Ramos (cell line): ENCODE results near the gene PPP2R5C.

ENCODE experiments used
- in situ Hi-C: fragments of 300-500 bp; cut with MboI; formaldehyde crosslinking; loops from one replicate; pipeline ENCODE4 v1.14.3; 2022; ENCODE audit warnings: low sequenced_read_pairs; ENCODE audit not compliant: unreplicated experiment

Gene PPP2R5C

DNA sequence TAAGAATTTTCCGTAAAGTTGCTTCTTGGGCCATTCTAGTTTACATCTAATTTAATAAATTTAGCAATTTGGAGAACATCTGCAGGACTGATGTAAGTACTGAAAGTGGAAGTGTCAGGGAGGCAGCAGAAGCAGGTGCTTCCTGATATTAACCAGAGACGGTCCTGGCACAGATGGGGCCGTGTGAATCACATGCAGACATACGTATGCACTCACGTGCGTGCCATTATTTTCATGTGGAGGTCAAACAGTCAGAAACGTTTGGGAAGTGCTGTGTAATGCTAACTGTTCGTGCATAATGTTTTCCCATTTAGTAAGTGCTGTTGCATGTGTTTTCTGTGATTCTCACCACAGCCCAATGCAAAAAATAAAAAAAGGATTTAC lies 115.0 kb downstream of the PPP2R5C start:
- in situ Hi-C loops, result no loop called here

DNA sequence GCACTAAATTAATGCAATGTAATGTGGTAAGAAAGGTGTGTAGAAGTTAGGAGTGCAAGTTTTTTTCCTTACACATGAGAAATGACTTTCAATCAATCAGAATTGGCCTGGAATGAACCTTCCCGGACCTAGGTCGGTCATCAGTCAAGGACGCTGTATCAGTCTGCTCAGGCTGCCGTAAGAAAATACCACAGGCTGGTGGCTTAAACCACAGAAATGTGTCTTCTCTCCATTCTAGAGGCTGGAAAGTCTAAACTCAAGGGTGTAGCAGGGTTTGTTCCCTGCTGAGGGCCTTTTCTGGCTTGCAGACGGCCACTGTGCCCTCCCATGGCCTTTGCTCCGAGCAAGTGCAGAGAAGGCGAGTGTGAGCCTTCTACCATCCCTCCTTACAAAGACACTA lies 116.3 kb downstream of the PPP2R5C start:
- in situ Hi-C loops, result no loop called here

DNA sequence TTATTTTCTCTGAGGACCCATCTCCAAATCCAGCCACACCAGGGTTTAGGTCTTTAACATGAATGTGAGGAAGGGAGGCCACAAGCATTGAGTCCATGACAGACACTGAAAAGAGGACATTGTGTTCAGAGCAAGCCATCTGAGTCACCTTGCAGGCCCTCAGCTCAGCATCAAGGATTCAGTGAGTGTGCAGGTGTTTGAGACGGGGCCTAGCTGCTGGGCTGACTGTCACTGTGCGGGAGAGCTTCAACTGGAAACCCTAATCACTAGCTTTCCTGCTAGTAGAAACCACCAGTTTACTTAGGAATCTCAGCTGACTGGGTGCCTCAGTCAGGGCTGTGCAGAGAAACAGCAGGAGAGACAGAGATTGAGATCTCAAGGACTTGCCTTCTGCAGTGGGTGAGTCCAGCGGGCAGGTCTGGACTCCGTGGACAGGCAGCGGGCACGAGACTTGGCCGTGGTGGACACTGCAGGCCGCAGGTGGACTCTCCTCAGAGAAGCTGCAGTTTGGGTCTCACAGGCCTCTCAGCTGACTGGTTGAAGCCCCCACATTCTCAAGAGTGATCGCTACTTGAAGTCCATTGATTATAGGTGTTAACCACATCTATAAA lies 116.8 kb downstream of the PPP2R5C start:
- in situ Hi-C loops, result no loop called here

DNA sequence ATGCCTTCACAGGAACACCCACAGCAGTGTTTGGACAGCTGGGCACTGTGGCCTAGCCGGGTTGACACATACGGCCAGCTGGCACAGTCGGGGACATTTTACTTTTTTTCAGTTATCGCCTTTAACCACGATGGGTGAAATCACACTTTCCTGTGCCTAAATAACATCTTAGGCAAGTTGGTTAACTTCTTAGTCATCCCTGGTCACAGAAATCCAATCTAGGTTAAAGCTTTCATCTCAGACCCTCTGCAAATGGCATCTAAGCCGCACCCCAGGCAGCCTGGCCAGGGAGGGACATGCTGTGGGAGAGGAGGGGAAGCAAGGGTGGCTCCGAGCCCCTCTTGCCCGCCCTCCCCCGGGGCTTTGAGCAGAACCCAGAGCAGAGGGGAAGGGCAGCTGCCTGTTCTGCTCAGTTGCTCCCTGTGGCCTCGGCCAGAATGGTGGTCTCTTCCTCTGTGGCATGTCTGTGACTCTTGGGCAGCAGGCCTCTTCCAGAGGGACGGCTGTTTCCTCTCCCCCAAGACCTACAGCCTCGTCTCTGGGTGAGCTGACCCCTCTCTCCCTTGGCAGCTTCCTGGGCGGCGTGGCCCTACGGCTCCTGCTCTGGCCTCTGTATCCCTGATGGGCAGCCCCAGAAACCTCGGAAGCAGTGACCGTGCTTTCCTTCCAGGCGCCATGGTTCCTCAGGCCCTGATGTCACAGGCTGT lies 117.5 kb downstream of the PPP2R5C start:
- in situ Hi-C loops, result no loop called here

DNA sequence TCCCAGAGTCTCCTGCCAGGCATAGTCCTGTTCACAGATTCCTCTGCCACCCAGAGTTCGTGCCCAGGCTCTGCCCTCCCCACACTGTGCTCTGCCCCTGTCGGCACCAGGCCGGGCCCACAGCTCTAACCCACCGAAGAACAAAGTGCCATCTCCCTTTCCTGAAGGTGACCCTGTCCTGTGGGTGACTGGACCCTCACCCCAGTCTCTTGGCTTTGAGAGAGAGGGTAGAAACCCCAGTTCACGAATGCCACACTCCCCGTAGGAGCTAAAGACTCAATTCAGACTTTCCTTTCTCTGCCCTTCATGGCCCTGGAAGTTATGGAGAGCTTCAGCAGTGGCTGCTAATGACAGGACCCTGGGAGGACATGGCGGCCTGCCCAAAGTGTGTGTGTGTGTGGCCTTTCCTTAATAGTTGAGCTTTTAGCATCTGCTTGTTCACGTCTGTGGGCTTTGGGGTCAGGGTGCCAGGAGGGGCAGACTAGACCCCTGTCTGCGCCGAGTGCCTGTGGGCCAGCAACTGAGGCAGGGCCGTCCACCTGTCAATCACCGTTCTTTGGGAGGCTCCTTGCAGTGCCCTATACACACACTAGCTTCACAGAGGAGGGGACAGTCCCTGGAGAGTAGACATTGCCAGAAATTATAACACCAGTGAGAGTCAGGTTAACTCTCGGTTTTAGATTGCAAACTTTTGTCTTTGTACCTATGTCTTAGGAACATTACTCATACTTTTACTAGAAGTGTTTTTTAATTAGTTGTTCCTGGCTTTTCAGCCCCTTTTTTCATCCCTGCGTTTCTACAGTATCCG lies 118.2 kb downstream of the PPP2R5C start:
- in situ Hi-C loops, result no loop called here

DNA sequence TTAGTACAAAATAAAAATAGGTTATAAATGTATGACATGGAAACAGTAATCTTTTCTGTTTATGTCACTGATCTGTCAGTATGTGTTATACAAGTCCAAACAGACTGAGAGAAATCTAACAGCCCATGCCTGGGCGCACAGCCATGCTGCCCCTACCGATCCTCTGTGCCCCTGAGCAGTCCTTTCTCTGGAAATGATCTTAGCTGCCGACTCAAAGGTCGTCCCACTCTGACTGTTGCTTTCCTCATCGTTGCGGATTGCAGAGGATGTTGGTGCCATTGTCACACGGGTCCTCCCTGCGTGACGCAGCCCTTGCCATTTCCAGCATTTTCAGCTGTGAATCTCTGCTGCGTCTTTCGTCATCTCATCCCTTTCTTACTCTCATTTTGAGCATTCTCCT lies 119.9 kb downstream of the PPP2R5C start:
- in situ Hi-C loops, result no loop called here

DNA sequence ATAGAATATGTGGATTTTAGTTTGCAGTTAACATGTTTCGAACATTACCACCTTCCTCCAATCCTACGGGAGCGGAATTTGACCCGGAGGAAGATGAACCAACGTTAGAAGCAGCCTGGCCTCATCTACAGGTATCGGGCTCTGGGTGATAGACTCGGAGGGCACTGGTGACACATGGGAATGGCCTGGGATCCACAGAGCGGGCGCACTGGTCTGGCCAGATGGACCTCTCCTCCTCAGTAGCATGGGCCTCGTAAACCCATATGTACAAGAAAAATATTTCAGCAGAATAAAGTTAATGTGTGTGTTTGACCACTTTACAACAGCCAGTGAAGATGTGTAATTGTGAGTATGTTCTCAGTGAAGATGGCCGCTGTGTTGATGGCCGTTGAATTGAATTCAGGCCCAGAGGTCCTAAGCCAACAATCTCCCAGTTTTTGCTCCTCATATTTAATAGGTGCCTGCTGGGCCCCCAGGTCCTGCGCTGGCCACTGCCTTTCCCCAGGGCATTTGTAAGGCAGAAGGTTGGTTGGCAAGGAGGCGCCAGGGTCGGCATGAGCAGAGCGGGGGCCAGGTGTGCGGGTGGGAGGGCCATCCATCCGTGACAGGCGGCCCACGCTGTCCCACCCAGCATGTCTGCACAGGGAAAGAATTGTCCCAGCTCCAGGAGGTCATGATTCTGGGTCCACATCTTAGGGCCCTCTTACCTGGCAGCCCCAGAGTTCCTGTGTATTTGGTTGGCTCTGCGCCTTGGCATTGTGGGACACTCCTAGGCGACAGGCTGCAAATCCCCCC lies 120.8 kb downstream of the PPP2R5C start:
- in situ Hi-C loops, result no loop called here

DNA sequence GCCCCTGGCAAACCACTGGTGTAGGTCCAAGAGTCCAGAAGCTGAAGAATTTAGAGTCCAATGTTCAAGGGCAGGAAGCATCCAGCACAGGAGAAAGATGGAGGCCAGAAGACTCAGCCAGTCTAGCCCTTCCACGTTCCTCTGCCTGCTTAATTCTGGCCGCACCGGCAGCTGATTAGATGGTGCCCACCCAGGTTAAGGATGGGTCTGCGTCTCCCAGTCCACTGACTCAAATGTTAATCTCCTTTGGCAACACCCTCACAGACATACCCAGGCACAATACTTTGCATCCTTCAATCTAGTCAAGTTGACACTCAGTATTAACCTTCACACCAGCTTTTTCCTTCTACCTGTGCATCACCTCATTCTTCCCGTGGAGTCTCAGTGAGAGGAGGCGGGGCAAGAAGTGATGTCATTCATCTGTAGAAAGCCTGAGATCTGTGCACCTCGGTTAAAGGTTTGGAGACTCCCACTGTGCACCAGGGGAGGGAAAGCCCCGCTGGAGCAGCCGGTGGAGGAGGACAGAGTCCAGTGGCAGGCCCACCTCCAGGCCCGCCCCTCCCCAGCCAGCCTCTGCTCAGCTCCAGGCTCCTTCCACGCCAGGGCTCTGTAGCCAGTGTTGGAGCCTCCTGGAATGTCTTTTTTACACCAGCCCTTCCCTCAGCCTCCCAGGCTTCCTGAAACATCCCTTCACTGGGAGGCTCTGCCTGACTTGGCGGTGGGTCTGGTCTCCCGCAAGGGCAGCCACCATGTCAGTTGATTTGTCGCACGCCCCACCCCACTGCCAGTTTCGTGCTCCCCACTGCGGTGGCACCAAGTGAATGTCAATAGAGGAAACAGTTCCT lies 122.8 kb downstream of the PPP2R5C start:
- in situ Hi-C loops, result no loop called here

DNA sequence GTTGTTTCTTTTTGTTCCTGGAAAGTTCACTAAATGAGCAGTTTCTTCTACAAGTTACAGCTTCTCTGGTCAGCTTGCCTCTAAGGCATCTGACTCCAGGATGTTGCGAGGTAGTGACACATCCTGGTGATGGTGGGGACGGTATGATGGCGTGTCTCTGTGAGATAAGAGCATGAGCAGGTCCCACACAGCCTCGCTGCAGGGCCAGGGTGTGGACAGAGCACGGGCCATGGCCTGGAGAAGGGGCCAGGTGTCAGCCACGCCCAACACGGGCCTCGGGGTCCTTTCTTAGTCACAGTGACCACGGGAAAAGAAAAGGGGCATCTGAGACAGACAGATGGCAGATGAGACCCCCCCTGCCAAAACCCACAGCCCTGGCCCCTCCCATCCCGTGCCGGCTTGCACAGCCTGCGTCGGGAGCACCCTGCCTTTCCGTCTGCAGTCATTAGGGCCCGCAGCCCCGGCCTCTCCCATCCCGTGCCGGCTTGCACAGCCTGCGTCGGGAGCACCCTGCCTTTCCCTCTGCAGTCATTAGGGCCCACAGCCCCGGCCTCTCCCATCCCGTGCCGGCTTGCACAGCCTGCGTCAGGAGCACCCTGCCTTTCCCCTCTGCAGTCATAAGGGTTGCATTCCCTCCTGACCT lies 123.5 kb downstream of the PPP2R5C start:
- in situ Hi-C loops, result no loop called here

DNA sequence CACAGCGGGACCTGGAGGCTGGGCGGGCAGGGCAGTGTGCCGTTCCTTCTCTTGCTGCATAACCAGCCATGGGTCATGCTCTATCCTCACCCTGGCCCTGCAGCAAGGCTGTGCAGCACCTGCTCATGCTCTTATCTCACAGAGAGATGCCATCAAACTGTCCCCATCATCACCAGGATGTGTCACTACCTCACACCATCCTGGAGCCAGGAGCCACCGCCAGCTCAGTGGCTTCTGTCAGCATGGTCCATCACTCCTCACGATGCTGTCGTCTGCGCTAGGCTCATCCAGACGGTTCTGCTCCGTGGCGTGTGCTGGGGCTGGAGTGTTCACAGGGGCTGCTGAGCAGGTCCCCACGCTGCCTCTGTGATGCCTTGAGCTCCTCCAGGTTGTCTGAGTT lies 125.7 kb downstream of the PPP2R5C start:
- in situ Hi-C loops, result no loop called here

DNA sequence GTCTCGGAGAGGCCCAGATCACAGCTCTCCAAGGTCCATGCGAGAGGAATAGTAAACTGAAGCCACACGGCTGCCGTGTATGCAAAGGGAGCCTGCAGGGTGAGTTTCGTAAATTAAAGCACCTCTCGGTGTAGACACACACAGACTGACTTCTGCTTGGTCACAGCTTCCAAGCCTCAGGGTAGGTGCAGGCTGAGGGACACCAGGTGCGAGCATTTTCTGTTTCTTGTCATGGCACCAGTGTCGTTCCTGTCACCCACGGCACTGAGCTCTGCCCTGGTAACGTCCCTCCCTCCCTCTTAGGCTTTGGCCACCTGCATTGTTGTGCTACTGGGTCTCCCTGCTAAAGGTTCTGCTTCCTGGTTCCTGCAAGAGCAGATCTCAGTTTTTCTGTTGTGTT lies 126.7 kb downstream of the PPP2R5C start:
- in situ Hi-C loops, result no loop called here

DNA sequence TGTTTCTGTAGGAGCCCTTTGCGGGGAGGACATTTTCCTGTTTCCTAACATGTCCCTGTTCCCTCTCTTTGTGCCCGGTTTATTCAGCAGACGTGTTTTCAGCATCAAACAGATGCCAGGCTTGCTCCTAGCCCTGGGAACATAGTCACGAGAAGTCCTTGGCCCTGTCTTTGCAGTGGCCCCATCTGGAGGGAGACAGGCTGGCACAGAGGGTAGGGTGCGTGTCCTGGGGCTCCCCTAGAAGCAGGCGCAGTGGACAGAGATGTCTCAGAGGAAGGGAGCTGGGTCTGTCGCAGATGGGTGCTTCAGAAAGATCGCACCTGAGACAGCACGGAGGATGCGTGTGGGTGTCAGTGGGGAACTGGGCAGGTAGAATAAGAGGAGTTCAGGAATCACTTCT lies 127.9 kb downstream of the PPP2R5C start:
- in situ Hi-C loops, result no loop called here

DNA sequence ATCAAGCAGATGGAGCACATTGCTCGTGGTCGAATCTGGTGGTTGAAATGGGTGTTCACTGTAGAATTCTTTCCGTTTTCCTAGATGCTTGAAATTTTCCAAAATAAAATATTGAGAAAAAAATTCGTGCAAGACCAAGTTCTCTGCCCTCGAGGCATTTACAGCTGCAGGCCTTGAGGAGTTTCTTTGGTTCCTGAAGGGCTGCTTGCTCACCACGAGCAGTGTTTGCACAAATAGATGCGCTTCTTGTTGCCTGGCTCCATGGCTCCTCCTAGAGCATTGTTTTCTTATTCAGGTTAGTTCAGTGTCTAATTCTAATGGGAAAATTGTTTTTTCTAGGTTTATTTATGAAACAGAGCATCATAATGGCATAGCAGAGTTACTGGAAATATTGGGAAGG lies 128.4 kb downstream of the PPP2R5C start:
- in situ Hi-C loops, result no loop called here

DNA sequence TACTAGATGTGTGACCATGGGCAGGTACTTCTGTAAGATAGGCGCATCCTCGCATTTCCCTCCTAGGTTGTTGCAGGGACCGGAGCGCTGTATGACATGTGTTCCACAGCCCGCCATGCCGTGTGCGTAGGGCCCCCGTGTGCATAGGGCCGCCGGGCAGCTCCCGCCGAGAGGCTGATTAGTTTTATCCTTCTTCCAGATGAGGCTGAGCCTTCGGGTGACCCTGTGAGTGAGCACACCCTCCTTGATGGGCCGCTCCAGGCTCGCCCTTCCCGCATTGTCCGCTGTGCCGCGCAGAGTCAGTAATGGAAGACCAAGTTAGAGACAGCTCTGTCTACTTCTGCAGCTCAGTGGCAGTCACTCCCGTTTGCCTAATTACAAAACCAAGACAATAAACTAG lies 130.0 kb downstream of the PPP2R5C start:
- in situ Hi-C loops, result no loop called here

DNA sequence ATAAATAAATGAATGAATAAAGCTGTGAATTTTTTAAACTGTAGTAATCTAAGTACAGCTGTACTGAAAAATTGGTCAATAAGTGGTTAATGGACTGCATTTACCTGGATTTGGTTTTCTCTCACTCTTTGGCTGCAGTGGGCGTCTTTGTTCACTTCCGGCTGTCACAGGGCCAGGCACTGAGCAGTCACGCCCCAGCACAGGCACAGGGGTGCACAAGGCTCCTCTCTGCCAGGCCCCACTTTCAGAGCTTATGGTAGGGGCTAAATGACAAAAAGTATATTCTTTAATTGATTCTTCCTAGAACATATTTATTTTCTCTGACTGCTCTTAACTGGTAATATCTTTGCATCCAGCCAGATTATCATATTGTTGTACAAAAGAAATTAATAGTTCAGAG lies 132.2 kb downstream of the PPP2R5C start:
- in situ Hi-C loops, result no loop called here

DNA sequence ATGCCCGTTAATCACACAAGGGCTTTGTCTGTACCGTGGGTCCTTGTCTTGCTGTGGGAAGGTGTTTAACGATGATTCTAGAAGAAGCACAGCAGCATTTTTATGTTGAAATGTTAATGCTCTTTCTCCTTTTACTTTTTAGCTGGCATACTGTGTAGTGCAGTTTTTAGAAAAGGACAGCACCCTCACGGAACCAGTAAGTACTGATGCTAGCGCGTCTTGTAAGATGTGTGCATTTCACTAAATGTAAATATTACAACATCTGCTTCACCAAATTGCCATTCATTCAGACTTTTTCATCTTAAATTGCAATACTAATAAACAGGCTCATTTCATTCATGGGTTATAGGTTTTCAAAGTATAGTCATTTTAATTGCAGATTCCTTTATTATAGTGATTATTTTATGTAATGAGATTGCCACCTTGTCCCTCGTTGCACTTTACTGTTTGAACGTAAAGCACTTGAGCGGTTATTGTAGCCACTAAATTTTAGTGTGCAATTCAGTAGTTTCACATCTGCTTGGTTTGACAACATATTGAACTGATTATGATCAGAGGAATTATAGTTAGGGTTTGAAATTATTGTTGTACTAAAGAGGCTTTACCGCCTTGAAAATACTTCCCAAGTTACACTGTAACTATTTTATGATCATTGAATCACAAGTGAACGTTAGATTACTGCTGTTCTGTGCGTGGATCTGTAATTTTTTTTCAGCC lies 133.0 kb downstream of the PPP2R5C start:
- in situ Hi-C loops, result no loop called here

DNA sequence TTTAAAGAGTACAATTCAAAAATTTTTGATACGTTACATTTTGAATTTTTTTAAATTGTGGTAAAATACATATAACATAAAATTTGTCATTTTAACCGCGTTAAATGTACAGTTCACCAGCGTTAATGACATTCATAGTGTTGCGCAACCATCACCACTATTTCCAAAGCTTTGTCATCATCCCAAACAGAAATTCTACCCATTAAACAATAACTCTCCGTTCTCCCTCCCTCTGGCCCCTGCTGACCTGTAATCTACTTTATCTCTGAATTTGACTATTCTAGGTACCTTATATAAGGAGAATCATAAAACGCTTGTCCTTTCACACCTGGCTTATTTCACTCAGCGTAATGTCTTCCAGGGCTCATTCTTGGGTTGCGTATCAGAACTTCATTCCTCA lies 133.7 kb downstream of the PPP2R5C start:
- in situ Hi-C loops, result no loop called here

DNA sequence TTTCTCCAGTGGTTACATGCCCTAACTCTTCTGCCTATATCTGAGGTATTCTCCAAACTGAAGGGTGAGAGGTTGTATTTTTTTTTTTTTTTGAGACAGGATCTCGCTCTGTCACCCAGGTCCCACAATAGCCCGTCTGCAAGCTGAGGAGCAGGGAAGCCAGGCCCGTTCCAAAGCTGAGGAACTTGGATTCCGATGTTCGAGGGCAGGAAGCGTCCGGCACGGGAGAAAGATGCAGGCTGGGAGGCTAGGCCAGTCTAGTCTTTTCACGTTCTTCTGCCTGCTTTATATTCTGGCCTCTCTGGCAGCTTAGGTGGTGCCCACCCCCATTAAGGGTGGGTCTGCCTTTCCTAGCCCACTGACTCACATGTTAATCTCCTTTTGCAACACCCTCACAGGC lies 135.8 kb downstream of the PPP2R5C start:
- in situ Hi-C loops, result no loop called here

DNA sequence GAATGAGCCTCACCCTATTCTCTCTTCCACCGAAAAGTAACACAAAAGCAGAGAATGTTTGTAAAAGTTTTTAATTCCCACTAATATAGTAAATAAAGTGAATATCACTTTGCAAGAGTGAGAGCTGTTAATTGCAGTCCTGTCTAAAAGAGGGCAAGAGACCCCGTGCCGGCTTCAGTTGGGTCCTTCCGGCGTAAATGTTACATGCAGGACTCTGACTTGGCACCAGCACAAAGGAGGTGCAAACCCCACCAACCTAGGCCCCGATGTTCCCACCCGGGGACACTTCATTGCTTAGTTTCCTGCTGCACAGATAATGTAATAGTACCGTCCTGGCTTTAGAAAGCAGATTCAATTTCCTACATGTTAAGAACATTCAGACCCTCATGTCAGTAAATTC lies 136.9 kb downstream of the PPP2R5C start:
- in situ Hi-C loops, result no loop called here
